GM12801 (cell line): Measurements from ENCODE around the gene ALPG.
"Not testable (repeated sequence)": the region's sequence is repeated elsewhere in the genome, so short reads cannot be mapped to it uniquely, and the experiment has no call there.

Experiments used
- CTCF ChIP-seq: IDR thresholded peaks from one replicate; pipeline ENCODE4 v1.5.1; 2011; ENCODE audit warnings: control low read depth; ENCODE audit not compliant: insufficient read length; ENCODE audit errors: extremely low read depth

ALPG gene

GRCh38 chr2:232376713-232377112 is 29.9 kb upstream of the ALPG start:
- no peak for TF ChIP-seq CTCF

- TF ChIP-seq CTCF, result no peak
Observed at GRCh38 chr2:232377319-232377718, 29.3 kb upstream of the ALPG start.

GRCh38 chr2:232377841-232378734 is 28.6 kb upstream of the ALPG start:
- TF ChIP-seq CTCF, result no peak

GRCh38 chr2:232378735-232379151 is 27.9 kb upstream of the ALPG start, which contains the start of gene ALPP:
Gene ALPP (plus strand): TSS chr2:232378751. CDS start chr2:232378803, 52 bp downstream.
- TF ChIP-seq CTCF, result not testable (repeated sequence)

GRCh38 chr2:232382331-232383225 is 24.1 kb upstream of the ALPG start:
- TF ChIP-seq CTCF, result no peak

GRCh38 chr2:232384466-232384865 is 22.2 kb upstream of the ALPG start:
- TF ChIP-seq CTCF, result no peak
